NCI-H2107 (cell line): ENCODE measurements around the gene MAPRE2.
"Not testable (repeated sequence)": the region's sequence is repeated elsewhere in the genome, so short reads cannot be mapped to it uniquely, and the experiment has no call there.

ENCODE experiments used
- DNase-seq: peaks from one replicate; lab custom pipeline; 2025; lab: John Stamatoyannopoulos, UW

Gene MAPRE2

GRCh38 chr18:35091841-35092240 is 50.6 kb downstream of the MAPRE2 start:
- no peak for DNase-seq

GRCh38 chr18:35095983-35096676 is 54.9 kb downstream of the MAPRE2 start:
- no peak for DNase-seq

- DNase-seq: no peak
These were observed 55.4 kb downstream of the MAPRE2 start for GRCh38 chr18:35096677-35097011.

GRCh38 chr18:35097195-35097594 is 56.0 kb downstream of the MAPRE2 start:
- DNase-seq: no peak

GRCh38 chr18:35097763-35098162 is 56.5 kb downstream of the MAPRE2 start:
- no peak for DNase-seq

- DNase-seq: no peak
These were observed 58.7 kb downstream of the MAPRE2 start for GRCh38 chr18:35099911-35100310.

GRCh38 chr18:35104391-35105051 is 63.3 kb downstream of the MAPRE2 start:
- no peak for DNase-seq

- DNase-seq: no peak
These were observed 65.0 kb downstream of the MAPRE2 start for GRCh38 chr18:35106013-35106844.

- DNase-seq: no peak
These were observed 65.6 kb downstream of the MAPRE2 start for GRCh38 chr18:35106845-35107148.

- DNase-seq: no peak
These were observed 66.0 kb downstream of the MAPRE2 start for GRCh38 chr18:35107216-35107615.

- not testable (repeated sequence) for DNase-seq
These were observed 66.9 kb downstream of the MAPRE2 start for GRCh38 chr18:35108088-35108487.

- DNase-seq: no peak
These were observed 68.8 kb downstream of the MAPRE2 start for GRCh38 chr18:35110059-35110458.

- no peak for DNase-seq
These were observed 69.6 kb downstream of the MAPRE2 start for GRCh38 chr18:35110554-35111485.

- no peak for DNase-seq
These were observed 71.5 kb downstream of the MAPRE2 start for GRCh38 chr18:35112696-35113095.

GRCh38 chr18:35114305-35114704 is 73.1 kb downstream of the MAPRE2 start:
- DNase-seq: no peak

- DNase-seq: no peak
These were observed 75.6 kb downstream of the MAPRE2 start for GRCh38 chr18:35116784-35117318.

- no peak for DNase-seq
These were observed 76.2 kb downstream of the MAPRE2 start for GRCh38 chr18:35117372-35117771.

GRCh38 chr18:35117951-35118411 is 76.8 kb downstream of the MAPRE2 start:
- no peak for DNase-seq

GRCh38 chr18:35118641-35119040 is 77.4 kb downstream of the MAPRE2 start:
- DNase-seq: no peak

- DNase-seq: no peak
These were observed 79.8 kb downstream of the MAPRE2 start for GRCh38 chr18:35121038-35121437.

GRCh38 chr18:35121531-35121930 is 80.3 kb downstream of the MAPRE2 start:
- no peak for DNase-seq
